OCI-LY7 (cell line): ENCODE data around the gene TGFBI. TPM values are rescaled to one million over a fixed set of nuclear protein-coding genes. Genes with fewer than 3 reads are reported as not detected.

Experiments
- BruUV-seq: library from RNA; stranded (reverse); fragments of 400-500 nt; replicated peaks from 2 replicates; lab custom pipeline; 2021; lab: Mats Ljungman, UMichigan
- CTCF ChIA-PET: fragments of 300-600 bp; sonication (Branson Sonifier 250); formaldehyde crosslinking; loops from one replicate; lab custom pipeline; 2022; ENCODE audit warnings: antibody characterized with exemption; ENCODE audit not compliant: unreplicated experiment; lab: Charles Lee
- POLR2A ChIA-PET: fragments of 300-600 bp; sonication (Branson Sonifier 250); formaldehyde crosslinking; loops from one replicate; lab custom pipeline; 2022; ENCODE audit warnings: antibody characterized with exemption; lab: Charles Lee
- DNase-seq: peaks from one replicate; pipeline ENCODE4 v3.0.0-alpha.2; 2015; ENCODE audit warnings: low spot score
- H2AFZ ChIP-seq: fragments of 200-600 bp; sonication (generic), shearing (Covaris generic); 2 replicates; pipeline ENCODE4 v1.6.1; 2014; ENCODE audit warnings: mild to moderate bottlenecking, antibody characterized with exemption, low read length, moderate library complexity
- H3K27ac ChIP-seq: fragments of 200-600 bp; sonication (generic); 2 replicates; pipeline ENCODE4 v1.5.1; 2014; ENCODE audit warnings: mixed run types, low read depth, mild to moderate bottlenecking, moderate library complexity, low read length, inconsistent platforms; ENCODE audit not compliant: poor library complexity, severe bottlenecking
- H3K36me3 ChIP-seq: fragments of 200-600 bp; sonication (generic); 2 replicates; pipeline ENCODE4 v1.6.1; 2014; ENCODE audit warnings: mild to moderate bottlenecking, antibody characterized with exemption, low read length, moderate library complexity, mixed read lengths; ENCODE audit not compliant: insufficient read depth
- H3K4me1 ChIP-seq: fragments of 200-600 bp; sonication (generic); 2 replicates; pipeline ENCODE4 v1.5.1; 2014; ENCODE audit warnings: mild to moderate bottlenecking, low read length; ENCODE audit not compliant: insufficient read depth, poor library complexity, severe bottlenecking
- H3K4me2 ChIP-seq: fragments of 200-600 bp; sonication (generic); 2 replicates; pipeline ENCODE4 v1.6.1; 2014; ENCODE audit warnings: mild to moderate bottlenecking, low read length
- H3K4me3 ChIP-seq: fragments of 200-600 bp; sonication (generic); 2 replicates; pipeline ENCODE4 v1.5.1; 2014; ENCODE audit warnings: mild to moderate bottlenecking, low read depth, low read length; ENCODE audit not compliant: poor library complexity, severe bottlenecking
- H3K79me2 ChIP-seq: fragments of 200-600 bp; sonication (generic); 2 replicates; pipeline ENCODE4 v1.6.1; 2016; ENCODE audit warnings: low read depth, mild to moderate bottlenecking, low read length, moderate library complexity, mixed read lengths; ENCODE audit not compliant: insufficient read depth
- H3K9me2 ChIP-seq: fragments of 200-600 bp; sonication (generic); 2 replicates; pipeline ENCODE4 v1.6.1; 2016; ENCODE audit warnings: mild to moderate bottlenecking, low read length, mixed read lengths; ENCODE audit not compliant: insufficient read depth
- H3K9me3 ChIP-seq: fragments of 200-600 bp; sonication (generic); 2 replicates; pipeline ENCODE4 v1.6.1; 2014; ENCODE audit warnings: mild to moderate bottlenecking, mixed run types, low read length, mixed read lengths
- H4K20me1 ChIP-seq: fragments of 200-600 bp; sonication (generic); 2 replicates; pipeline ENCODE4 v1.6.1; 2014; ENCODE audit warnings: mild to moderate bottlenecking, antibody characterized with exemption, low read length, moderate library complexity, mixed read lengths; ENCODE audit not compliant: insufficient read depth
- EZH2phosphoT487 ChIP-seq: fragments of 200-600 bp; sonication (generic); IDR thresholded peaks from 2 replicates; pipeline ENCODE4 v1.6.1; 2018; ENCODE audit warnings: low read depth, borderline replicate concordance, mild to moderate bottlenecking, mixed run types, antibody characterized with exemption, low read length, moderate library complexity, mixed read lengths
- intact Hi-C: fragments of 100-400 bp; cut with micrococcal nuclease; formaldehyde crosslinking; loops from one replicate; pipeline ENCODE4 v1.10.0; 2022; ENCODE audit not compliant: unreplicated experiment
- total RNA-seq, 2 experiments: library from RNA; depleted of rRNA in 1 of 2; stranded (reverse); fragments of >200 nt in 1 of 2; shearing (Covaris generic) in 1 of 2; gene quantifications; 2 replicates each; pipeline ENCODE4 v1.2.3, GENCODE V29; 2014 to 2022
- TF ChIP-seq, protein P1 (sequence below): fragments of 200-600 bp; sonication (generic); conservative IDR thresholded peaks from 2 replicates; pipeline ENCODE4 v1.5.1; 2014; ENCODE audit warnings: mild to moderate bottlenecking, antibody characterized with exemption, low read length, moderate library complexity, mixed read lengths

TGFBI gene
- total RNA-seq, 2 experiments from 2014 or later: not detected

DNA sequence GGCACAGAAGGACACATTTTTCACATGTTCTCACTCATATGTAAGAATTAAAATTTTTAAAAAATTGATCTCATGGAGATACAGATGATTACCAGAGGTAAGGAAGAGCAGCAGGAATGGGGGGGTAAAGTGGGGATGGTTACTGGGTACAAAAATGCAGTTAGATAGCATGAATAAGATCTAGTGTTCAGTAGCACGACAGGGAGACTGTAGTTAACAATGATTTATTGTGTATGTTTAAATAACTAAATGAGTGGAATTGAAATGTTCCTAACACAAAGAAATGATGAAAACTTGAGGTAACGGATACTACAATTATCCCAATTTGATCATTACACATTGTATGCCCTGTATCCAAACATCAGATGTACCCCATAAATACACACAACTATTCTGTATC lies 15.2 kb upstream of the TGFBI start:
- Histone ChIP-seq H4K20me1 (no peaks in the 10 kb centered on the region), H3K36me3 (no peaks in the 10 kb centered on the region), H2AFZ (no peak overlapping the region), H3K9me3 (no peaks in the 10 kb centered on the region), H3K4me1 (no peaks in the 10 kb centered on the region), H3K79me2 (no peaks in the 10 kb centered on the region), H3K9me2 (no peaks in the 10 kb centered on the region), H3K27ac (no peak overlapping the region), H3K4me2 (no peak overlapping the region), H3K4me3 (no peak overlapping the region)
- POLR2A ChIA-PET: interaction anchor here (0.7 to 1.0 kb wide), 2 partner anchors 15 to 19 kb away, joined by 3 read pairs; no protein-coding TSS in a partner anchor
- TF ChIP-seq, protein P1, sequence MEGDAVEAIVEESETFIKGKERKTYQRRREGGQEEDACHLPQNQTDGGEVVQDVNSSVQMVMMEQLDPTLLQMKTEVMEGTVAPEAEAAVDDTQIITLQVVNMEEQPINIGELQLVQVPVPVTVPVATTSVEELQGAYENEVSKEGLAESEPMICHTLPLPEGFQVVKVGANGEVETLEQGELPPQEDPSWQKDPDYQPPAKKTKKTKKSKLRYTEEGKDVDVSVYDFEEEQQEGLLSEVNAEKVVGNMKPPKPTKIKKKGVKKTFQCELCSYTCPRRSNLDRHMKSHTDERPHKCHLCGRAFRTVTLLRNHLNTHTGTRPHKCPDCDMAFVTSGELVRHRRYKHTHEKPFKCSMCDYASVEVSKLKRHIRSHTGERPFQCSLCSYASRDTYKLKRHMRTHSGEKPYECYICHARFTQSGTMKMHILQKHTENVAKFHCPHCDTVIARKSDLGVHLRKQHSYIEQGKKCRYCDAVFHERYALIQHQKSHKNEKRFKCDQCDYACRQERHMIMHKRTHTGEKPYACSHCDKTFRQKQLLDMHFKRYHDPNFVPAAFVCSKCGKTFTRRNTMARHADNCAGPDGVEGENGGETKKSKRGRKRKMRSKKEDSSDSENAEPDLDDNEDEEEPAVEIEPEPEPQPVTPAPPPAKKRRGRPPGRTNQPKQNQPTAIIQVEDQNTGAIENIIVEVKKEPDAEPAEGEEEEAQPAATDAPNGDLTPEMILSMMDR: no peak
- TF ChIP-seq EZH2phosphoT487: no peak
- BruUV-seq: no TSS peak
- intact Hi-C loops: no loop called here
- CTCF ChIA-PET: no interaction called here
- no peak for DNase-seq

DNA sequence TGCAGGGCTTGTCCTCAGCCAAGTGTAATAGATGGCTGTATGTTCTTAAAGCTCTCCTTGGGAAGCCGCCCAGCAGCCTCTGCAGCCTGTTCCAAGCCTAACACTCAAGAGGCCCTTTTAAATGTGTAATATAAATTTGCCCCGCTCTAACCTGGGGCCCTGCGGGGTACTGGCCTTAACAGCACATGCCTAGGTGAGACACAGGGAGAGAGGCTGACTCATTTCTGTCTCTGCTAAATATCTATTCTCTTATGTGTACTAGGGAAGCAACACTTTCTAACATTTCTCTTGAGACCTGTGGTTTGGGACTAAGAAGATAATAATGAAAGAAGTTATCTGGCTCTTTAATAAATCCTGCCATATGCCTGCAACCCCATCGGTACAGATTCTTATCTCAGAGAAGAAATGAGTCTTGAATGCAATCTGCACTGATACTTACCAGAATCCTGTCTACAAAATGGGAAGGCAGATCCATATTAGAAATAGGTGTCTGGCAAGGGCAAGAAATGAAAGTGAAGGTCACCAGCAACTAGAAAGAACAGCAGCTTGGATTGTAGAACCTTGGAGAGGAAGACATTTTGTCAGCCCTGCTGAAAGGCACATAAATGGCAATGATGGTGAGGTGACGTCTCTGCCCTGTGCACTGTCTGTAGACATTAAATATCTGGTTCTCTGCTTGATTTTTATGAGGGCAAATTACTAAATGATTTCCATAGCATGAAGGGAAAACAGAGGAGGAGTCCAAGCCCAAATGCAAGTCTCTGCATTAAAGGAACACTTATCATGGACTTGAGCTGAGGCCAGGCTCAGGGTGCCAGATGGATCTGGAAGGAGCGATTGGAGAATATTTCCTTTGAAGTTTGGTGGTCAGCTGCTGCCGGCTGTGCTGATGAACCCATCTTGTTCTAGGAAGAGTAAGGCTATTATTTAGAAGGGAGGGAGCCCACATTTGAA lies 14.5 kb upstream of the TGFBI start:
- POLR2A ChIA-PET: interaction anchor here (0.7 to 1.6 kb wide), 2 partner anchors 18 to 22 kb away, joined by 3 read pairs; no protein-coding TSS in a partner anchor
- Histone ChIP-seq H3K4me3 (no peak overlapping the region), H2AFZ (no peak overlapping the region), H3K9me3 (no peaks in the 10 kb centered on the region), H3K4me2 (no peak overlapping the region), H4K20me1 (no peaks in the 10 kb centered on the region), H3K79me2 (no peaks in the 10 kb centered on the region), H3K9me2 (no peaks in the 10 kb centered on the region), H3K36me3 (no peaks in the 10 kb centered on the region), H3K27ac (no peak overlapping the region), H3K4me1 (no peaks in the 10 kb centered on the region)
- intact Hi-C loops: no loop called here
- no TSS peak for BruUV-seq
- CTCF ChIA-PET: no interaction called here
- DNase-seq: no peak
- TF ChIP-seq EZH2phosphoT487: no peak
- TF ChIP-seq, protein P1: no peak

DNA sequence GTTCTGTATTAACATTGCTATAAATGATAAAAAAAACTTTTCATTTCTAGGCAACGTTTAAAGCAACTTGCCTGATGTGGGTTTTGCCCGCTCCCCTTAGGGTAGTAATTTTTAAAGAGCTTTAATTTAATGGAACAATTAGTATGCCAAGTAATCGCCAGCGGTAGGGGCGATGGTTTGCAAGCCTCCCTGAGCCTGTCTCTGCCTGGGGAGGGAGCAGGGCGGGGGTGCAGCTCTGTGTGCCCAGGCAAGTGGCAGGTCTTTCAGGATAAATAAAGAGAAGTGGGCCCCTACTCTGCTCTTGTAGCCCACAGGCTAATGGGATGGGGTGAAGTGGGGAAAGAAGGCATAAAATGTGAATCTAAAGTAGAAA lies 13.8 kb upstream of the TGFBI start:
- Histone ChIP-seq H4K20me1 (no peaks in the 10 kb centered on the region), H3K4me1 (no peaks in the 10 kb centered on the region), H3K9me2 (no peaks in the 10 kb centered on the region), H3K4me3 (no peak overlapping the region), H3K79me2 (no peaks in the 10 kb centered on the region), H3K4me2 (no peak overlapping the region), H3K9me3 (no peaks in the 10 kb centered on the region), H2AFZ (no peak overlapping the region), H3K27ac (no peak overlapping the region), H3K36me3 (no peaks in the 10 kb centered on the region)
- POLR2A ChIA-PET: interaction anchor here (1.6 kb wide), 1 partner anchor 21 kb away, joined by 3 read pairs; no protein-coding TSS in a partner anchor
- CTCF ChIA-PET: no interaction called here
- intact Hi-C loops: no loop called here
- TF ChIP-seq, protein P1: no peak
- TF ChIP-seq EZH2phosphoT487: no peak
- DNase-seq: no peak
- no TSS peak for BruUV-seq
